Karpas-422 (cell line): Measurements from ENCODE around the gene IGLL1. TPM values are rescaled to one million over a fixed set of nuclear protein-coding genes. Genes with fewer than 3 reads are reported as not detected.
A peak's percentile ranks its signal among the peaks of the same experiment; 100 is the strongest.
"Not testable (repeated sequence)": the region's sequence is repeated elsewhere in the genome, so short reads cannot be mapped to it uniquely, and the experiment has no call there.

ENCODE experiments used
- DNase-seq: peaks from one replicate; pipeline ENCODE4 v3.0.0-alpha.2; 2015
- H2AFZ ChIP-seq: fragments of 200-600 bp; sonication (generic); 2 replicates; pipeline ENCODE4 v1.6.1; 2014; ENCODE audit warnings: antibody characterized with exemption, low read length, mixed read lengths
- H3K27ac ChIP-seq: fragments of 200-600 bp; sonication (generic); 2 replicates; pipeline ENCODE4 v1.5.1; 2014; ENCODE audit warnings: mild to moderate bottlenecking, low read length, moderate library complexity
- H3K27me3 ChIP-seq: fragments of 200-600 bp; sonication (generic); 2 replicates; pipeline ENCODE4 v1.6.1; 2014; ENCODE audit warnings: low read length, mixed read lengths
- H3K36me3 ChIP-seq: fragments of 200-600 bp; sonication (generic); 2 replicates; pipeline ENCODE4 v1.6.1; 2014; ENCODE audit warnings: low read length, mixed read lengths; ENCODE audit not compliant: insufficient read depth
- H3K4me1 ChIP-seq: fragments of 200-600 bp; sonication (generic); 2 replicates; pipeline ENCODE4 v1.6.1; 2014; ENCODE audit warnings: mild to moderate bottlenecking, low read length, mixed read lengths
- H3K4me2 ChIP-seq: fragments of 200-600 bp; sonication (generic); 2 replicates; pipeline ENCODE4 v1.6.1; 2014; ENCODE audit warnings: low read length, low read depth, mild to moderate bottlenecking; ENCODE audit not compliant: poor library complexity, severe bottlenecking
- H3K4me3 ChIP-seq: fragments of 200-600 bp; sonication (generic); 2 replicates; pipeline ENCODE4 v1.5.1; 2014; ENCODE audit warnings: mild to moderate bottlenecking, antibody characterized with exemption, low read length, mixed read lengths
- H3K79me2 ChIP-seq: fragments of 200-600 bp; sonication (generic); 2 replicates; pipeline ENCODE4 v1.6.1; 2014; ENCODE audit warnings: mild to moderate bottlenecking, low read length, mixed read lengths
- H3K9ac ChIP-seq: fragments of 200-600 bp; sonication (generic); 2 replicates; pipeline ENCODE4 v1.6.0; 2014; ENCODE audit warnings: low read length
- H3K9me2 ChIP-seq: fragments of 200-600 bp; sonication (generic), shearing (Covaris generic); replicated peaks from 2 replicates; pipeline ENCODE4 v1.6.0; 2014; ENCODE audit warnings: mild to moderate bottlenecking, low read length, moderate library complexity; ENCODE audit not compliant: insufficient read depth
- H3K9me3 ChIP-seq: fragments of 300-700, 200-600 bp; sonication (generic); 2 replicates; pipeline ENCODE4 v1.6.1; 2014; ENCODE audit warnings: low read length, mixed read lengths
- H4K20me1 ChIP-seq: fragments of 200-600 bp; sonication (generic); 2 replicates; pipeline ENCODE4 v1.6.1; 2014; ENCODE audit warnings: mild to moderate bottlenecking, antibody characterized with exemption, low read length, low read depth; ENCODE audit not compliant: insufficient read depth
- total RNA-seq: library from RNA; depleted of rRNA; stranded (reverse); fragments of >200 nt; shearing (Covaris generic); gene quantifications from 2 replicates; pipeline ENCODE4 v1.2.3, GENCODE V29; 2014; ENCODE audit warnings: low replicate concordance

Gene IGLL1
- total RNA-seq, 1 experiment from 2014 or later = 100 TPM

DNA sequence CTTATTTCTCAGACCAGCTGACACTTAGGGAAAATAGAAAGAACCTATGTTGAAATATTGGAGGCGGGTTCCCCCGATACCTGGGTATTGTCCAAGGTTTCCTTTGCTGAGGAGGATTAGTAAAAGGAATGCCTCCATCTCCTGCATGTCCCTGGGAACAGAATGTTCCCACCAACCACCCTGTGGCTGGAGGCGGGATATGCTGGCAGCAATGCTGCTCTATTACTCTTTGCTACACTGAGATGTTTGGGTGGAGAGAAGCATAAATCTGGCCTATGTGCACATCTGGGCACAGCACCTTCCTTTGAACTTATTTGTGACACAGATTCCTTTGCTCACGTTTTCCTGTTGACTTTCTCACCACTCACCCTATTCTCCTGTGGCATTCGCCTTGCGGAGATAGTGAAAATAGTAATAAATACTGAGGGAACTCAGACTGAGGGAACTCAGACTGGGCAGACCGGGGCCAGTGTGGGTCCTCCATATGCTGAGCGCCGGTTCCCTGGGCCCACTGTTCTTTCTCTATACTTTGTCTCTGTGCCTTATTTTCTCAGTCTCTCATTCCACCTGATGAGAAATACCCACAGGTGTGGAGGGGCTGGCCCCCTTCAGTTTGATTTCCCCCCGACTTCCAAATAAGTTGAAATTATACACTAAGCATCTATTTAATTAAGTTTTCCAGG, 32.1 kb downstream of the IGLL1 start:
- no peak for DNase-seq

DNA sequence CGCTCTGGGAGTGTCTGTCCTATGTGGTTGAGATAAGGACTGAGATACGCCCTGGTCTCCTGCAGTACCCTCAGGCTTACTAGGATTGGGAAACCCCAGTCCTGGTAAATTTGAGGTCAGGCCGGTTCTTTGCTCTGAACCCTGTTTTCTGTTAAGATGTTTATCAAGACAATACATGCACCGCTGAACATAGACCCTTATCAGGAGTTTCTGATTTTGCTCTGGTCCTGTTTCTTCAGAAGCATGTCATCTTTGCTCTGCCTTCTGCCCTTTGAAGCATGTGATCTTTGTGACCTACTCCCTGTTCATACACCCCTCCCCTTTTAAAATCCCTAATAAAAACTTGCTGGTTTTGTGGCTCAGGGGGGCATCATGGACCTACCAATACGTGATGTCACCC, 32.7 kb downstream of the IGLL1 start:
- DNase-seq, H3K9ac ChIP-seq, H3K27me3 ChIP-seq, H4K20me1 ChIP-seq, H3K36me3 ChIP-seq, H3K79me2 ChIP-seq, H2AFZ ChIP-seq, H3K27ac ChIP-seq, H3K4me3 ChIP-seq, H3K9me3 ChIP-seq, H3K4me2 ChIP-seq, H3K9me2 ChIP-seq: not testable (repeated sequence)
- peaks cover 26% of the 10 kb centered on the region for H3K4me1 ChIP-seq

More for the DNA sequence above, 32.1 kb downstream of the IGLL1 start:
- Histone ChIP-seq H4K20me1 (no peaks in the 10 kb centered on the region), H2AFZ (no peak overlapping the region), H3K36me3 (no peaks in the 10 kb centered on the region), H3K9ac (no peak overlapping the region), H3K4me2 (no peak overlapping the region), H3K27me3 (peaks cover 9% of the 10 kb centered on the region; the same call in 1 of the 2 replicates), H3K4me1 (peaks cover 21% of the 10 kb centered on the region), H3K9me2 (no peaks in the 10 kb centered on the region), H3K4me3 (no peak overlapping the region), H3K27ac (no peak overlapping the region), H3K79me2 (no peaks in the 10 kb centered on the region), H3K9me3 (peaks cover 3% of the 10 kb centered on the region; the same call in 1 of the 2 replicates)

DNA sequence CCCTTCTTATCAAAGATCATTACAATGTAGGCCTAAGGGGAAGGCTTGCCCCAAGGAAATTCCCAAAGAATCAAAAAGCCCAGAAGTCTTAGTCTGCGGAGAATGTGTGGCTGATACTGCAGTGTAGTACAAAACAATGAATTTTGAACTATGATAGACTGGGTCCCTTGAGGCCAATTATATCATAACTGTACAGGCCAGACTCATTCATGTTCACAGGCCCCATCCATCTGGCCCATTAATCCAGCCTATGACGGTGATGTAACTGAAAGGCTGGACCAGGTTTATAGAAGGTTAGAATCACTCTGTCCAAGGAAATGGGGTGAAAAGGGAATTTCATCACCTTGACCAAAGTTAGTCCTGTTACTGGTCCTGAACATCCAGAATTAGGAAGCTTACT, 35.2 kb downstream of the IGLL1 start:
- H3K4me3 ChIP-seq = no peak overlapping the region
- H3K9me2 ChIP-seq = no peaks in the 10 kb centered on the region
- H3K36me3 ChIP-seq = no peaks in the 10 kb centered on the region
- H3K27ac ChIP-seq = no peak overlapping the region
- no peak overlapping the region for H3K4me2 ChIP-seq
- H3K27me3 ChIP-seq = no peaks in the 10 kb centered on the region
- H3K9me3 ChIP-seq = peaks cover 3% of the 10 kb centered on the region; the same call in 1 of the 2 replicates
- H4K20me1 ChIP-seq = no peaks in the 10 kb centered on the region
- no peaks in the 10 kb centered on the region for H3K79me2 ChIP-seq
- H3K4me1 ChIP-seq = peaks cover 45% of the 10 kb centered on the region
- DNase-seq = no peak
- H2AFZ ChIP-seq = no peak overlapping the region
- no peak overlapping the region for H3K9ac ChIP-seq

DNA sequence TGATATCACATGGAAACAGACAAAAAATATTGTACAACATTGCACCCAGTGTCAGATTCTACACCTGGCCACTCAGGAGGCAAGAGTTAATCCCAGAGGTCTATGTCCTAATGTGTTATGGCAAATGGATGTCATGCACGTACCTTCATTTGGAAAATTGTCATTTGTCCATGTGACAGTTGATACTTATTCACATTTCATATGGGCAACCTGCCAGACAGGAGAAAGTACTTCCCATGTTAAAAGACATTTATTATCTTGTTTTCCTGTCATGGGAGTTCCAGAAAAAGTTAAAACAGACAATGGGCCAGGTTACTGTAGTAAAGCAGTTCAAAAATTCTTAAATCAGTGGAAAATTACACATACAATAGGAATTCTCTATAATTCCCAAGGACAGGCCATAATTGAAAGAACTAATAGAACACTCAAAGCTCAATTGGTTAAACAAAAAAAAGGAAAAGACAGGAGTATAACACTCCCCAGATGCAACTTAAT, 36.5 kb downstream of the IGLL1 start:
- H3K9me3 ChIP-seq, H2AFZ ChIP-seq, H3K27me3 ChIP-seq, H3K9me2 ChIP-seq, H3K4me3 ChIP-seq, DNase-seq, H3K4me2 ChIP-seq, H4K20me1 ChIP-seq, H3K79me2 ChIP-seq, H3K36me3 ChIP-seq, H3K9ac ChIP-seq: not testable (repeated sequence)
- H3K4me1 ChIP-seq = peaks cover 55% of the 10 kb centered on the region
- peak overlapping the region; percentile 19; the same call in 1 of the 2 replicates for H3K27ac ChIP-seq

DNA sequence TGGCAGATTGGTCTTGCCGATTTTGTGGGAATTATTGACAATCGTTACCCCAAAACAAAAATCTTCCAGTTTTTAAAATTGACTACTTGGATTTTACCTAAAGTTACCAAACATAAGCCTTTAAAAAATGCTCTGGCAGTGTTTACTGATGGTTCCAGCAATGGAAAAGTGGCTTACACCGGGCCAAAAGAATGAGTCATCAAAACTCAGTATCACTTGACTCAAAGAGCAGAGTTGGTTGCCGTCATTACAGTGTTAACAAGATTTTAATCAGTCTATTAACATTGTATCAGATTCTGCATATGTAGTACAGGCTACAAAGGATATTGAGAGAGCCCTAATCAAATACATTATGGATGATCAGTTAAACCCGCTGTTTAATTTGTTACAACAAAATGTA, 37.2 kb downstream of the IGLL1 start:
- Histone ChIP-seq H3K4me2 (no peak overlapping the region), H3K9ac (no peak overlapping the region), H3K9me3 (no peaks in the 10 kb centered on the region; the same call in 1 of the 2 replicates), H3K79me2 (no peaks in the 10 kb centered on the region), H4K20me1 (no peaks in the 10 kb centered on the region), H3K27ac (peak overlapping the region; percentile 52; the same call in 1 of the 2 replicates), H3K27me3 (no peaks in the 10 kb centered on the region), H3K4me1 (peaks cover 61% of the 10 kb centered on the region), H3K9me2 (no peaks in the 10 kb centered on the region), H3K4me3 (no peak overlapping the region), H2AFZ (no peak overlapping the region), H3K36me3 (no peaks in the 10 kb centered on the region)
- DNase-seq = no peak

DNA sequence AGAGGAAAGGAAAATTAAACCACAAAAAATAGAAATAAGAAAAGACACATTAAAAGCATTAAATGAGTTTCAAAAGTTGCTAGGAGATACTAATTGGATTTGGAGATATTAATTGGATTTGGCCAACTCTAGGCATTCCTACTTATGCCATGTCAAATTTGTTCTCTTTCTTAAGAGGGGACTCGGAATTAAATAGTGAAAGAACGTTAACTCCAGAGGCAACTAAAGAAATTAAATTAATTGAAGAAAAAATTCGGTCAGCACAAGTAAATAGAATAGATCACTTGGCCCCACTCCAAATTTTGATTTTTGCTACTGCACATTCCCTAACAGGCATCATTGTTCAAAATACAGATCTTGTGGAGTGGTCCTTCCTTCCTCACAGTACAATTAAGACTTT, 37.7 kb downstream of the IGLL1 start:
- H2AFZ ChIP-seq, H3K9me3 ChIP-seq, H3K4me3 ChIP-seq, H4K20me1 ChIP-seq, H3K9ac ChIP-seq, H3K27me3 ChIP-seq, DNase-seq, H3K36me3 ChIP-seq, H3K79me2 ChIP-seq, H3K9me2 ChIP-seq: not testable (repeated sequence)
- Histone ChIP-seq H3K4me2 (peak overlapping the region; percentile 10), H3K27ac (peak overlapping the region; percentile 52; the same call in 1 of the 2 replicates), H3K4me1 (peaks cover 66% of the 10 kb centered on the region)

DNA sequence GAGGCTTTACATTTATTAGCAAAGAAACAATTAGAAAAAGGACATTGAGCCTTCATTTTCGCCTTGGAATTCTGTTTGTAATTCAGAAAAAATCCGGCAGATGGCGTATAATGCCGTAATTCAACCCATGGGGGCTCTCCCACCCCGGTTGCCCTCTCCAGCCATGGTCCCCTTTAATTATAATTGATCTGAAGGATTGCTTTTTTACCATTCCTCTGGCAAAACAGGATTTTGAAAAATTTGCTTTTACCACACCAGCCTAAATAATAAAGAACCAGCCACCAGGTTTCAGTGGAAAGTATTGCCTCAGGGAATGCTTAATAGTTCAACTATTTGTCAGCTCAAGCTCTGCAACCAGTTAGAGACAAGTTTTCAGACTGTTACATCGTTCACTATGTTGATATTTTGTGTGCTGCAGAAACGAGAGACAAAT, 38.2 kb downstream of the IGLL1 start:
- Histone ChIP-seq H3K4me2 (peak overlapping the region; percentile 10), H3K27ac (peak overlapping the region; percentile 52; the same call in 1 of the 2 replicates), H3K4me1 (peaks cover 72% of the 10 kb centered on the region)
- DNase-seq = peak; percentile 83
- H4K20me1 ChIP-seq, H3K27me3 ChIP-seq, H3K36me3 ChIP-seq, H3K4me3 ChIP-seq, H3K9ac ChIP-seq, H3K9me3 ChIP-seq, H2AFZ ChIP-seq, H3K9me2 ChIP-seq, H3K79me2 ChIP-seq: not testable (repeated sequence)

DNA sequence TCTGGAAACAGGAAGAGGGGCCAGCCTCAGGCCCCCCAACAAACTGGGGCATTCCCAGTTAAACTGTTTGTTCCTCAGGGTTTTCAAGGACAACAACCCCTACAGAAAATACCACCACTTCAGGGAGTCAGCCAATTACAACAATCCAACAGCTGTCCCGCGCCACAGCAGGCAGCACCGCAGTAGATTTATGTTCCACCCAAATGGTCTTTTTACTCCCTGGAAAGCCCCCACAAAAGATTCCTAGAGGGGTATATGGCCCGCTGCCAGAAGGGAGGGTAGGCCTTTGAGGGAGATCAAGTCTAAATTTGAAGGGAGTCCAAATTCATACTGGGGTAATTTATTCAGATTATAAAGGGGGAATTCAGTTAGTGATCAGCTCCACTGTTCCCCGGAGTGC, 39.3 kb downstream of the IGLL1 start:
- H3K9ac ChIP-seq, H3K27ac ChIP-seq, H3K4me3 ChIP-seq, DNase-seq, H4K20me1 ChIP-seq, H3K36me3 ChIP-seq, H3K4me2 ChIP-seq, H3K9me3 ChIP-seq, H2AFZ ChIP-seq, H3K79me2 ChIP-seq, H3K9me2 ChIP-seq, H3K27me3 ChIP-seq: not testable (repeated sequence)
- H3K4me1 ChIP-seq = peaks cover 82% of the 10 kb centered on the region
